Measurements from ENCODE around the gene FBXO31. TPM values are rescaled to one million over a fixed set of nuclear protein-coding genes. Genes with fewer than 3 reads are reported as not detected.

Gene FBXO31
- total RNA-seq = 34.7 and 40.5 TPM in 2 replicates
- long read RNA-seq = 0 reads

GRCh38 chr16:87383505-87384161 lies at the start of gene FBXO31:
Gene FBXO31 (minus strand): TSS chr16:87383776. CDS start chr16:87383744, 32 bp downstream.
- Mint-ChIP-seq H3K27ac (ENCODE audit: unreplicated experiment) (peak within 1 kb of the TSS; percentile 92), H3K4me3 (ENCODE audit: unreplicated experiment) (peak within 1 kb of the TSS; percentile 85), H3K4me1 (ENCODE audit: unreplicated experiment) (peaks cover 53% of the 10 kb centered on the region), H3K9me3 (ENCODE audit: unreplicated experiment) (no peaks in the 10 kb centered on the region), H3K27me3 (ENCODE audit: unreplicated experiment) (no peaks in the 10 kb centered on the region), H3K36me3 (ENCODE audit: unreplicated experiment) (no peaks in the 10 kb centered on the region)
- TF ChIP-seq, protein P1, sequence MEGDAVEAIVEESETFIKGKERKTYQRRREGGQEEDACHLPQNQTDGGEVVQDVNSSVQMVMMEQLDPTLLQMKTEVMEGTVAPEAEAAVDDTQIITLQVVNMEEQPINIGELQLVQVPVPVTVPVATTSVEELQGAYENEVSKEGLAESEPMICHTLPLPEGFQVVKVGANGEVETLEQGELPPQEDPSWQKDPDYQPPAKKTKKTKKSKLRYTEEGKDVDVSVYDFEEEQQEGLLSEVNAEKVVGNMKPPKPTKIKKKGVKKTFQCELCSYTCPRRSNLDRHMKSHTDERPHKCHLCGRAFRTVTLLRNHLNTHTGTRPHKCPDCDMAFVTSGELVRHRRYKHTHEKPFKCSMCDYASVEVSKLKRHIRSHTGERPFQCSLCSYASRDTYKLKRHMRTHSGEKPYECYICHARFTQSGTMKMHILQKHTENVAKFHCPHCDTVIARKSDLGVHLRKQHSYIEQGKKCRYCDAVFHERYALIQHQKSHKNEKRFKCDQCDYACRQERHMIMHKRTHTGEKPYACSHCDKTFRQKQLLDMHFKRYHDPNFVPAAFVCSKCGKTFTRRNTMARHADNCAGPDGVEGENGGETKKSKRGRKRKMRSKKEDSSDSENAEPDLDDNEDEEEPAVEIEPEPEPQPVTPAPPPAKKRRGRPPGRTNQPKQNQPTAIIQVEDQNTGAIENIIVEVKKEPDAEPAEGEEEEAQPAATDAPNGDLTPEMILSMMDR (IDR thresholded peaks at IDR 0.05) = no peak
- DNase-seq (ENCODE audit: extremely low spot score, unreplicated experiment) = peak; percentile 98

DNA sequence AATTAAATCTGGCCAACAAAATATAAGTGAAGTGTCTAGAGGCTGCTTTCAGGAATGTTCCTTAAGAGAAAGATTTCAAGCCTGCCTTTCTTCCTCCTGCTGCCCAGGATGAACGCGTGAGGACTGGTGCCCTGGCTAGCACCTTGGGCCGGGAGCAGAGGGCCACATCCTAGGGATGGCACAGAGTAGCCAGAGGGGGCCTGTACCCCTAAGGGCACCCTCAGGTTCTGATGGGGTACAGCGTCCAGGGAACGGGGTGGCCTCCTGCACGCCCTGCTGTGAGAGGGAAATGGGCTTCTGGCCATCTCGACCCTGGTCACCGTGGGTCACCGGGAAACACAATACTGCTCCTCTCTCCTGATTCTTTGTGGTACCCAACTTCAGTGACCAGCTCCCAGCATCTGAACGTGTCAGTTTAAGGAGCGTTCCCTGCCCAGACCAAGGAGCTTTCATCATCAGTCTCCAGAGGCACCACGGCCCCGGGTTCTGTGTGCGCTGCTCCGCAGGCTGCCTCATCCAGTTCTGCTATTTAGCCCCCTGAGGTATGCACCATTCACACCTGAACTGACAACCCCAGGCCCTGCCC lies 48.8 kb upstream of the FBXO31 start:
- Mint-ChIP-seq H3K4me3 (ENCODE audit: unreplicated experiment) (no peak overlapping the region), H3K9me3 (ENCODE audit: unreplicated experiment) (no peaks in the 10 kb centered on the region), H3K4me1 (ENCODE audit: unreplicated experiment) (peaks cover 38% of the 10 kb centered on the region), H3K27ac (ENCODE audit: unreplicated experiment) (peak overlapping the region; percentile 76), H3K27me3 (ENCODE audit: unreplicated experiment) (no peaks in the 10 kb centered on the region), H3K36me3 (ENCODE audit: unreplicated experiment) (peaks cover 16% of the 10 kb centered on the region)
- DNase-seq (ENCODE audit: extremely low spot score, unreplicated experiment) = no peak
- TF ChIP-seq, protein P1 (IDR thresholded peaks at IDR 0.05) = no peak

GRCh38 chr16:87431926-87432325 lies 48.4 kb upstream of the FBXO31 start:
- peak overlapping the region; percentile 76 for H3K27ac Mint-ChIP-seq (ENCODE audit: unreplicated experiment)
- peaks cover 37% of the 10 kb centered on the region for H3K4me1 Mint-ChIP-seq (ENCODE audit: unreplicated experiment)
- peaks cover 16% of the 10 kb centered on the region for H3K36me3 Mint-ChIP-seq (ENCODE audit: unreplicated experiment)
- TF ChIP-seq, protein P1 (IDR thresholded peaks at IDR 0.05) = no peak
- no peak for DNase-seq (ENCODE audit: extremely low spot score, unreplicated experiment)
- H3K4me3 Mint-ChIP-seq (ENCODE audit: unreplicated experiment) = no peak overlapping the region
- H3K27me3 Mint-ChIP-seq (ENCODE audit: unreplicated experiment) = no peaks in the 10 kb centered on the region
- H3K9me3 Mint-ChIP-seq (ENCODE audit: unreplicated experiment) = no peaks in the 10 kb centered on the region

DNA sequence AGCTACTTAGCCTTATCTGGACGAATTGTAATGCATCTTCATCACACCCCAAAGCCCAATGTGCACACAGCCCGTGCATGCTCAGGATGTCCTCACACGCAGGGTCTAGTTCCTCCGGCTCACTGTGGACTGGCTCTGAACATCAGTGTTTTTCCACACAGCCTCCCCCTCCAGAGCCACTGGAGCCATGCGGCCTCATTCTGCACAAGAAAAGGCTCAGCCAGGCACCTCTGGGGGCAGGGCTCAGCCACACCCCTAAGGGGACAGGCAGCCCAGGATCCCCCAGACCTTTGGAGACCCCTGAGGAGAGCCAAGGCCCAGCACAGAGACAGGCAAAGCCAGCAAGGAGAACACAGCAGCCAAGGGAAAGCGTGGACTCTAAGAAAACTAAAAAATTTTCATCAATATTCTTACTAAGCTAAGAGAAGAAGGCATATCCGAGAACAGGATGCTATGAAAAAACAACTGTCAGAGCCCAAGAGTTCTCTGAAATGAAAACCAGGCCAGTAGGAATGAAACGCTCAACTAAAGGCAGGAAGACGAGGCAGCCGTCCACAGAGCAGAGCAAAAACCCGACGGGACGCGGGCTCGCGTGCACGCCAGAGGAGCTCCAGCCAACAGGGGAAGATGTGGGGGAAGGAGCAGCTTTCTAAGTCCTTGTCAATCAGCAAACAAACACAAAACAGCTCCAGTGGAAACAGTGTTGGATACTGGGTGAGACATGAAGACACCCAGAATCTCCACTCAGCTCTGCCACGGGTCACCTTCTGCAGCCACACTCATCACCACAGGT lies 43.0 kb upstream of the FBXO31 start:
- no peak for DNase-seq (ENCODE audit: extremely low spot score, unreplicated experiment)

More for the DNA sequence above, 43.0 kb upstream of the FBXO31 start:
- H3K27me3 Mint-ChIP-seq (ENCODE audit: unreplicated experiment) = no peaks in the 10 kb centered on the region
- H3K4me3 Mint-ChIP-seq (ENCODE audit: unreplicated experiment) = no peak overlapping the region
- H3K36me3 Mint-ChIP-seq (ENCODE audit: unreplicated experiment) = peaks cover 36% of the 10 kb centered on the region
- no peak overlapping the region for H3K27ac Mint-ChIP-seq (ENCODE audit: unreplicated experiment)
- H3K4me1 Mint-ChIP-seq (ENCODE audit: unreplicated experiment) = peaks cover 22% of the 10 kb centered on the region
- TF ChIP-seq, protein P1 (IDR thresholded peaks at IDR 0.05) = no peak
- no peaks in the 10 kb centered on the region for H3K9me3 Mint-ChIP-seq (ENCODE audit: unreplicated experiment)

Measured in osteocyte (in vitro differentiated cells).